GM12878 (cell line): Measurements from ENCODE around the gene GYPC. TPM values are rescaled to one million over a fixed set of nuclear protein-coding genes. Genes with fewer than 3 reads are reported as not detected.

ENCODE experiments used
- ATAC-seq: fragments of 200-7000 bp; cut with Tn5 transposase; 3 replicates; pipeline ENCODE4 v1.9.1; 2020; ENCODE audit warnings: mild to moderate bottlenecking, moderate library complexity
- BruUV-seq: library from RNA; stranded (reverse); fragments of 400-500 nt; replicated peaks from 2 replicates; lab custom pipeline; 2021; lab: Mats Ljungman, UMichigan
- CTCF ChIA-PET: fragments of 300-600 bp; sonication (Branson Sonifier 250); formaldehyde crosslinking; extraction: SDS; loops from one replicate; lab custom pipeline; 2021; ENCODE audit warnings: inconsistent platforms; lab: Yijun Ruan, JAX
- POLR2A ChIA-PET: fragments of 350-600 bp; formaldehyde crosslinking; extraction: SDS; loops from one replicate; lab custom pipeline; 2021; ENCODE audit warnings: inconsistent platforms; lab: Charles Lee
- RAD21 ChIA-PET: fragments of 300-600 bp; sonication (Branson Sonifier 250); formaldehyde crosslinking; loops from one replicate; lab custom pipeline; 2023; ENCODE audit warnings: antibody characterized with exemption; ENCODE audit not compliant: unreplicated experiment; lab: Charles Lee
- SMC1A ChIA-PET: fragments of 300-600 bp; sonication (Branson Sonifier 250); formaldehyde crosslinking; loops from one replicate; lab custom pipeline; 2023; ENCODE audit not compliant: unreplicated experiment, uncharacterized antibody; lab: Charles Lee
- DNase-seq: peaks from one replicate; pipeline ENCODE4 v3.0.0-alpha.2; 2011; ENCODE audit warnings: low read depth, low spot score
- FAIRE-seq: peaks from 3 replicates; lab custom pipeline; 2011; peaks lifted over from hg19 to GRCh38; lab: Jason Lieb, UNC
- H2AFZ ChIP-seq: 2 replicates; pipeline ENCODE4 v1.6.0; 2011; ENCODE audit warnings: low read depth, low read length, control low read depth; ENCODE audit not compliant: control insufficient read depth
- H3K27ac ChIP-seq: 2 replicates; pipeline ENCODE4 v1.5.1; 2011; ENCODE audit warnings: control low read depth; ENCODE audit not compliant: control insufficient read depth, insufficient read depth
- H3K27me3 ChIP-seq, 2 experiments: replicated peaks in 1 of 2; 2 replicates each; pipeline versions ENCODE4 v1.6.0 to v1.6.1; 2011; ENCODE audit warnings: low read length in 1 of 2; ENCODE audit not compliant: control insufficient read depth in 2 of 2, insufficient read depth in 2 of 2
- H3K36me3 ChIP-seq, 2 experiments: 2 replicates each; pipeline ENCODE4 v1.5.1; 2011; ENCODE audit warnings: low read length in 1 of 2; ENCODE audit not compliant: control insufficient read depth in 2 of 2, insufficient read depth in 2 of 2
- H3K4me1 ChIP-seq: 2 replicates; pipeline ENCODE4 v1.6.1; 2011; ENCODE audit warnings: mild to moderate bottlenecking, low read length, moderate library complexity, mixed read lengths; ENCODE audit not compliant: control insufficient read depth, insufficient read depth
- H3K4me2 ChIP-seq: 2 replicates; pipeline ENCODE4 v1.6.0; 2011; ENCODE audit warnings: control low read depth; ENCODE audit not compliant: control insufficient read depth, insufficient read depth
- H3K4me3 ChIP-seq: fragments of 200-600 bp; sonication (generic); 2 replicates; pipeline ENCODE4 v1.5.1; 2016
- H3K79me2 ChIP-seq: 2 replicates; pipeline ENCODE4 v1.6.0; 2011; ENCODE audit warnings: low read length; ENCODE audit not compliant: control insufficient read depth, insufficient read depth
- H3K9ac ChIP-seq: 2 replicates; pipeline ENCODE4 v1.8.0; 2011; ENCODE audit warnings: low read length, control low read depth, mixed read lengths; ENCODE audit not compliant: control insufficient read depth, insufficient read depth
- H3K9me3 ChIP-seq: replicated peaks from 3 replicates; pipeline ENCODE4 v1.5.1; 2011; ENCODE audit warnings: mild to moderate bottlenecking, low read length; ENCODE audit not compliant: control insufficient read depth, insufficient read depth
- H4K20me1 ChIP-seq: 2 replicates; pipeline ENCODE4 v1.6.0; 2011; ENCODE audit not compliant: control insufficient read depth, insufficient read depth
- CEBPB ChIP-seq, 2 experiments: fragments of 150-350 bp in 1 of 2; IDR thresholded peaks; 2 replicates each; pipeline ENCODE4 v1.6.1; 2012 to 2014; ENCODE audit warnings: low read depth in 2 of 2, low read length in 2 of 2, borderline replicate concordance in 1 of 2, inconsistent platforms in 1 of 2
- FOXK2 ChIP-seq: fragments of 450-650 bp; IDR thresholded peaks from 2 replicates; pipeline ENCODE4 v1.6.1; 2017; ENCODE audit warnings: mild to moderate bottlenecking, moderate library complexity
- HDAC2 ChIP-seq: fragments of 200-600 bp; sonication (generic); IDR thresholded peaks from 2 replicates; pipeline ENCODE4 v1.6.1; 2017
- KDM1A ChIP-seq: fragments of 200-600 bp; sonication (generic); IDR thresholded peaks from 2 replicates; pipeline ENCODE4 v1.6.1; 2016; ENCODE audit warnings: borderline replicate concordance
- MEF2A ChIP-seq: IDR thresholded peaks from 2 replicates; pipeline ENCODE4 v1.6.1; 2011; ENCODE audit warnings: low read depth, mild to moderate bottlenecking, low read length, moderate library complexity; ENCODE audit not compliant: insufficient read depth
- MXI1 ChIP-seq: fragments of 150-350 bp; IDR thresholded peaks from 2 replicates; pipeline ENCODE4 v1.6.1; 2011; ENCODE audit warnings: low read depth, mild to moderate bottlenecking, inconsistent platforms, low read length, improper control_type of control experiment
- NRF1 ChIP-seq: conservative IDR thresholded peaks from 2 replicates; pipeline ENCODE4 v1.6.1; 2011; ENCODE audit warnings: mild to moderate bottlenecking, low read depth, low read length, improper control_type of control experiment
- PML ChIP-seq: IDR thresholded peaks from 2 replicates; pipeline ENCODE4 v1.6.1; 2012; ENCODE audit warnings: low read length, inconsistent platforms
- RAD21 ChIP-seq: IDR thresholded peaks from 2 replicates; pipeline ENCODE4 v1.6.1; 2011; ENCODE audit warnings: mild to moderate bottlenecking, low read depth, low read length, moderate library complexity; ENCODE audit not compliant: insufficient read depth
- SP1 ChIP-seq: IDR thresholded peaks from one replicate; pipeline ENCODE4 v1.6.1; 2011; ENCODE audit warnings: low read depth, low read length
- WGBS: methylation state at CpG from one replicate; pipeline ENCODE4 v1.1.6; 2016; ENCODE audit warnings: low lambda C conversion rate; ENCODE audit not compliant: insufficient replicate concordance, insufficient coverage; ENCODE audit errors: missing lambda C conversion rate; 5-methylcytosine and 5-hydroxymethylcytosine counted together
- in situ Hi-C: fragments of 300-500 bp; cut with MboI; formaldehyde crosslinking; loops from 9 replicates; pipeline ENCODE4 v1.14.3; 2018; ENCODE audit warnings: mixed read lengths
- intact Hi-C: fragments of 100-400 bp; cut with micrococcal nuclease; formaldehyde crosslinking; loops from one replicate; pipeline ENCODE4 v1.14.2; 2022; ENCODE audit not compliant: unreplicated experiment
- polyA plus RNA-seq, 11 experiments: library from polyadenylated mRNA; depleted of rRNA in 4 of 11; unstranded in 6 of 11; stranded (reverse) in 5 of 11; fragments of >200 nt; fragmentation: Nextera tagmentation in 4 of 11; fragmentation: Illumina TruSeq in 1 of 11; extraction: Ambion mirVana in 4 of 11; extraction: Trizol in 1 of 11; gene quantifications; 1 replicate in 1 of 11; 2 replicates in 10 of 11; pipeline versions ENCODE4 v1.2.1 to v1.2.3, GENCODE V29; 2011 to 2016; ENCODE audit warnings: inconsistent platforms in 2 of 11, missing spikeins in 2 of 11, low read depth in 1 of 11
- total RNA-seq, 4 experiments: library from RNA; depleted of rRNA in 3 of 4; stranded (reverse); fragments of >200 nt in 3 of 4; fragmentation: Illumina TruSeq in 1 of 4; extraction: Trizol in 1 of 4; gene quantifications; 2 replicates each; pipeline versions ENCODE4 v1.2.1 to v1.2.3, GENCODE V29; 2013 to 2021
- TF ChIP-seq, protein P1 (sequence below): fragments of 450-650 bp; conservative IDR thresholded peaks from 2 replicates; pipeline ENCODE4 v1.6.1; 2017; ENCODE audit warnings: mild to moderate bottlenecking, moderate library complexity
- TF ChIP-seq, protein P2 (sequence below): IDR thresholded peaks from 2 replicates; pipeline ENCODE4 v1.6.1; 2011; ENCODE audit warnings: low read depth, low read length, improper control_type of control experiment, borderline replicate concordance
- TF ChIP-seq, protein P3 (sequence below): IDR thresholded peaks from 2 replicates; pipeline ENCODE4 v1.6.1; 2012; ENCODE audit warnings: low read length, inconsistent platforms
- TF ChIP-seq, protein P4 (sequence below): fragments of 150-350 bp; IDR thresholded peaks from 2 replicates; pipeline ENCODE4 v1.6.1; 2016; ENCODE audit warnings: low read depth, low read length

GYPC gene
- total and polyA plus RNA-seq, 10 of the 15 experiments (the other 5 are each of a cell fraction or from before 2014, with no cell fraction given), result 26.2 to 150 (median 81.4) TPM

DNA sequence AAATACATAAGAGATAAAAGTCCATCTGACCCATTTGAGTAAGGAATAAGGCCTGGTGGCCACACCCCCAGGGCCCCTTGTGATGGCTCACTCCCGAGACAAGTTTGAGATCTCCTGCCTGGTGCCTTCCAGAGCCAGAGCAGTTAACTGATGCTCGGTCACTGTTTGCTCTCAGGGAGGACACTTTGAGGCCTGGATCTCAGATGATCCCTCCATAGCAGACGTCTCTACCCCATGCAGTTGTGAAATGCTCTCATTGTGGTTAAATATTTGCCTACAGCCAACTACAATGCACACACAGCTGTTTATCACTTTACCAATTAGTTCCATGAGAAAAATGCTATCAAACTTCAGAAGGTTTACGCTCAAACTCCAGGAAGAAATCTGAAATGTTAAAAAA lies 12.3 kb downstream of the GYPC start:
- Histone ChIP-seq H3K9ac (no peak overlapping the region), H3K9me3 (no peaks in the 10 kb centered on the region; the same call in 2 of the 3 replicates), H2AFZ (no peak overlapping the region), H3K27me3 (no peaks in the 10 kb centered on the region), H3K4me3 (no peak overlapping the region), H3K4me1 (peaks cover 35% of the 10 kb centered on the region), H3K79me2 (peaks cover 45% of the 10 kb centered on the region), H3K27ac (no peak overlapping the region), H4K20me1 (no peaks in the 10 kb centered on the region), H3K4me2 (no peak overlapping the region), H3K36me3 (peaks cover 3 to 7% of the 10 kb centered on the region in 2 experiments; a peak in 2 of 4 replicates)
- intact Hi-C loops (no loop called here), in situ Hi-C loops (loop anchor here (25.0 kb wide), 1 partner anchor 719 kb away; the partner anchor contains the start of gene MAP3K2)
- ChIA-PET SMC1A (no interaction called here), CTCF (no interaction called here), RAD21 (interaction anchor here (1.2 kb wide), 1 partner anchor 41 kb away, joined by 3 read pairs; no protein-coding TSS in a partner anchor), POLR2A (no interaction called here)
- FAIRE-seq (no peak), DNase-seq (no peak), ATAC-seq (no peak)
- 70% methylated on average over 4 of the region's 4 CpGs for WGBS
- BruUV-seq, result no TSS peak
- no peak for TF ChIP-seq RAD21
- no peak for TF ChIP-seq KDM1A
- no peak for TF ChIP-seq HDAC2
- TF ChIP-seq, protein P1, sequence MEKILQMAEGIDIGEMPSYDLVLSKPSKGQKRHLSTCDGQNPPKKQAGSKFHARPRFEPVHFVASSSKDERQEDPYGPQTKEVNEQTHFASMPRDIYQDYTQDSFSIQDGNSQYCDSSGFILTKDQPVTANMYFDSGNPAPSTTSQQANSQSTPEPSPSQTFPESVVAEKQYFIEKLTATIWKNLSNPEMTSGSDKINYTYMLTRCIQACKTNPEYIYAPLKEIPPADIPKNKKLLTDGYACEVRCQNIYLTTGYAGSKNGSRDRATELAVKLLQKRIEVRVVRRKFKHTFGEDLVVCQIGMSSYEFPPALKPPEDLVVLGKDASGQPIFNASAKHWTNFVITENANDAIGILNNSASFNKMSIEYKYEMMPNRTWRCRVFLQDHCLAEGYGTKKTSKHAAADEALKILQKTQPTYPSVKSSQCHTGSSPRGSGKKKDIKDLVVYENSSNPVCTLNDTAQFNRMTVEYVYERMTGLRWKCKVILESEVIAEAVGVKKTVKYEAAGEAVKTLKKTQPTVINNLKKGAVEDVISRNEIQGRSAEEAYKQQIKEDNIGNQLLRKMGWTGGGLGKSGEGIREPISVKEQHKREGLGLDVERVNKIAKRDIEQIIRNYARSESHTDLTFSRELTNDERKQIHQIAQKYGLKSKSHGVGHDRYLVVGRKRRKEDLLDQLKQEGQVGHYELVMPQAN, result no peak
- TF ChIP-seq, protein P2, sequence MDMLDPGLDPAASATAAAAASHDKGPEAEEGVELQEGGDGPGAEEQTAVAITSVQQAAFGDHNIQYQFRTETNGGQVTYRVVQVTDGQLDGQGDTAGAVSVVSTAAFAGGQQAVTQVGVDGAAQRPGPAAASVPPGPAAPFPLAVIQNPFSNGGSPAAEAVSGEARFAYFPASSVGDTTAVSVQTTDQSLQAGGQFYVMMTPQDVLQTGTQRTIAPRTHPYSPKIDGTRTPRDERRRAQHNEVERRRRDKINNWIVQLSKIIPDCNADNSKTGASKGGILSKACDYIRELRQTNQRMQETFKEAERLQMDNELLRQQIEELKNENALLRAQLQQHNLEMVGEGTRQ, result no peak
- no peak for TF ChIP-seq MEF2A
- no peak for TF ChIP-seq MXI1
- TF ChIP-seq FOXK2, result no peak
- TF ChIP-seq, protein P3, sequence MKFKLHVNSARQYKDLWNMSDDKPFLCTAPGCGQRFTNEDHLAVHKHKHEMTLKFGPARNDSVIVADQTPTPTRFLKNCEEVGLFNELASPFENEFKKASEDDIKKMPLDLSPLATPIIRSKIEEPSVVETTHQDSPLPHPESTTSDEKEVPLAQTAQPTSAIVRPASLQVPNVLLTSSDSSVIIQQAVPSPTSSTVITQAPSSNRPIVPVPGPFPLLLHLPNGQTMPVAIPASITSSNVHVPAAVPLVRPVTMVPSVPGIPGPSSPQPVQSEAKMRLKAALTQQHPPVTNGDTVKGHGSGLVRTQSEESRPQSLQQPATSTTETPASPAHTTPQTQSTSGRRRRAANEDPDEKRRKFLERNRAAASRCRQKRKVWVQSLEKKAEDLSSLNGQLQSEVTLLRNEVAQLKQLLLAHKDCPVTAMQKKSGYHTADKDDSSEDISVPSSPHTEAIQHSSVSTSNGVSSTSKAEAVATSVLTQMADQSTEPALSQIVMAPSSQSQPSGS, result no peak
- no peak for TF ChIP-seq PML
- no peak for TF ChIP-seq CEBPB (IDR thresholded peaks at IDR 0.05; ENCODE audit: borderline replicate concordance in 1 of 2, low read depth in 2 of 2, low read length in 2 of 2)
- TF ChIP-seq, protein P4, sequence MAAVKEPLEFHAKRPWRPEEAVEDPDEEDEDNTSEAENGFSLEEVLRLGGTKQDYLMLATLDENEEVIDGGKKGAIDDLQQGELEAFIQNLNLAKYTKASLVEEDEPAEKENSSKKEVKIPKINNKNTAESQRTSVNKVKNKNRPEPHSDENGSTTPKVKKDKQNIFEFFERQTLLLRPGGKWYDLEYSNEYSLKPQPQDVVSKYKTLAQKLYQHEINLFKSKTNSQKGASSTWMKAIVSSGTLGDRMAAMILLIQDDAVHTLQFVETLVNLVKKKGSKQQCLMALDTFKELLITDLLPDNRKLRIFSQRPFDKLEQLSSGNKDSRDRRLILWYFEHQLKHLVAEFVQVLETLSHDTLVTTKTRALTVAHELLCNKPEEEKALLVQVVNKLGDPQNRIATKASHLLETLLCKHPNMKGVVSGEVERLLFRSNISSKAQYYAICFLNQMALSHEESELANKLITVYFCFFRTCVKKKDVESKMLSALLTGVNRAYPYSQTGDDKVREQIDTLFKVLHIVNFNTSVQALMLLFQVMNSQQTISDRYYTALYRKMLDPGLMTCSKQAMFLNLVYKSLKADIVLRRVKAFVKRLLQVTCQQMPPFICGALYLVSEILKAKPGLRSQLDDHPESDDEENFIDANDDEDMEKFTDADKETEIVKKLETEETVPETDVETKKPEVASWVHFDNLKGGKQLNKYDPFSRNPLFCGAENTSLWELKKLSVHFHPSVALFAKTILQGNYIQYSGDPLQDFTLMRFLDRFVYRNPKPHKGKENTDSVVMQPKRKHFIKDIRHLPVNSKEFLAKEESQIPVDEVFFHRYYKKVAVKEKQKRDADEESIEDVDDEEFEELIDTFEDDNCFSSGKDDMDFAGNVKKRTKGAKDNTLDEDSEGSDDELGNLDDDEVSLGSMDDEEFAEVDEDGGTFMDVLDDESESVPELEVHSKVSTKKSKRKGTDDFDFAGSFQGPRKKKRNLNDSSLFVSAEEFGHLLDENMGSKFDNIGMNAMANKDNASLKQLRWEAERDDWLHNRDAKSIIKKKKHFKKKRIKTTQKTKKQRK, result no peak
- no peak for TF ChIP-seq SP1
- no peak for TF ChIP-seq NRF1
